ENCODE measurements around the gene FOXL3.

DNA sequence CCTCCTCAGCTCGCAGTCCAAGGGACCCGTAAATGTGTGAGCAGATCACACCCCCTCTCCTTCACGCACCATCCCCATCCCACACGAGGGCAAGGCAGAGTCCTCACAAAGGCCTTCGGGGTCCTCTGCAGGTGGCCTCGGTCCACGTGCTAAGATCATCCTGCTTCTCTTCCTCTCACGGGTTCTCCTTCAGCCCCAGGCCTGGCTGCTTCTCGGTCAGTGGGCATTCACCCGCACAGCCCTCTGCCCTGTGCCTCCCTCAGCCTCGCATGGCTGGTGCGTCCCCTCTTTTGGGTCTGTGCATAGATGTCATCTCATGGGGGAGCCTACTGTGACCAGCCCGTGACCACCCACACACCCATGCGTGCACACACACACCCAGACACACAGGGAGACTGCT, 17.3 kb upstream of the FOXL3 start:
- TF ChIP-seq, protein P1, sequence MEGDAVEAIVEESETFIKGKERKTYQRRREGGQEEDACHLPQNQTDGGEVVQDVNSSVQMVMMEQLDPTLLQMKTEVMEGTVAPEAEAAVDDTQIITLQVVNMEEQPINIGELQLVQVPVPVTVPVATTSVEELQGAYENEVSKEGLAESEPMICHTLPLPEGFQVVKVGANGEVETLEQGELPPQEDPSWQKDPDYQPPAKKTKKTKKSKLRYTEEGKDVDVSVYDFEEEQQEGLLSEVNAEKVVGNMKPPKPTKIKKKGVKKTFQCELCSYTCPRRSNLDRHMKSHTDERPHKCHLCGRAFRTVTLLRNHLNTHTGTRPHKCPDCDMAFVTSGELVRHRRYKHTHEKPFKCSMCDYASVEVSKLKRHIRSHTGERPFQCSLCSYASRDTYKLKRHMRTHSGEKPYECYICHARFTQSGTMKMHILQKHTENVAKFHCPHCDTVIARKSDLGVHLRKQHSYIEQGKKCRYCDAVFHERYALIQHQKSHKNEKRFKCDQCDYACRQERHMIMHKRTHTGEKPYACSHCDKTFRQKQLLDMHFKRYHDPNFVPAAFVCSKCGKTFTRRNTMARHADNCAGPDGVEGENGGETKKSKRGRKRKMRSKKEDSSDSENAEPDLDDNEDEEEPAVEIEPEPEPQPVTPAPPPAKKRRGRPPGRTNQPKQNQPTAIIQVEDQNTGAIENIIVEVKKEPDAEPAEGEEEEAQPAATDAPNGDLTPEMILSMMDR (IDR thresholded peaks at IDR 0.05; ENCODE audit: poor library complexity), result no peak
- TF ChIP-seq EZH2 (IDR thresholded peaks at IDR 0.05; ENCODE audit: borderline replicate concordance), result no peak

Data from hepatocyte (in vitro differentiated cells).